Left lung (tissue), 10 donors: ENCODE measurements around the gene DHRSX. TPM values are rescaled to one million over a fixed set of nuclear protein-coding genes. Genes with fewer than 3 reads are reported as not detected.

Source experiments
- ATAC-seq: fragments of 200-7000 bp; cut with Tn5 transposase; one replicate; pipeline ENCODE4 v1.9.1; 2020; ENCODE audit warnings: moderate library complexity
- DNase-seq, 4 donors: peaks; one replicate each; pipeline ENCODE4 v3.0.0-alpha.2; 2013 to 2020
- H3K27ac ChIP-seq, 2 donors: fragments of 200-600 bp; sonication (generic) in 1 of 2; one replicate each; pipeline versions ENCODE4 v1.5.0 to v1.8.0; 2020 to 2021
- H3K27me3 ChIP-seq, 2 donors: fragments of 200-600 bp; sonication (generic) in 1 of 2; one replicate each; pipeline versions ENCODE4 v1.5.0 to v1.8.0; 2020 to 2021
- H3K36me3 ChIP-seq, 2 donors: fragments of 200-600 bp; sonication (generic) in 1 of 2; one replicate each; pipeline versions ENCODE4 v1.5.0 to v1.8.0; 2020 to 2021
- H3K4me1 ChIP-seq, 2 donors: fragments of 200-600 bp; one replicate each; pipeline ENCODE4 v1.8.0; 2021
- H3K4me3 ChIP-seq, 2 donors: fragments of 200-600 bp; sonication (generic) in 1 of 2; one replicate each; pipeline versions ENCODE4 v1.5.0 to v1.8.0; 2020 to 2021; ENCODE audit warnings: mild to moderate bottlenecking in 1 of 2
- H3K9me3 ChIP-seq, 2 donors: fragments of 200-600 bp; sonication (generic) in 1 of 2; one replicate each; pipeline versions ENCODE4 v1.5.0 to v1.8.0; 2020 to 2021
- intact Hi-C, 2 donors: fragments of 100-400 bp; cut with DNase I; formaldehyde crosslinking; loops; one replicate each; pipeline versions ENCODE4 v1.11.2 to v1.14.2; 2022
- polyA plus RNA-seq, 6 donors: library from polyadenylated mRNA; unstranded; fragments of 120-200 nt; gene quantifications; one replicate each; pipeline ENCODE4 v1.2.1, GENCODE V29; 2013; ENCODE audit not compliant: insufficient read length in 6 of 6
- total RNA-seq, 2 donors: library from RNA; stranded (reverse); fragmentation: NEBNext Ultra II Directional; extraction: Animal tissue kit (Norgen Biotek cat#: 25700); gene quantifications; one replicate each; pipeline ENCODE4 v1.2.1, GENCODE V29; 2021
- TF ChIP-seq, protein P1 (sequence below), 2 donors: fragments of 200-600 bp; sonication (generic) in 1 of 2; IDR thresholded peaks; one replicate each; pipeline versions ENCODE4 v1.5.0 to v1.8.0; 2021; ENCODE audit warnings: antibody characterized with exemption in 2 of 2
- donor health status: DM: no; HTN: yes; CAD: no.
- donor health status: DM: no; HTN: no; CAD: no.

DHRSX gene
- total and polyA plus RNA-seq, 8 donors = 20.2 to 31.5 (median 26.8) TPM

DNA sequence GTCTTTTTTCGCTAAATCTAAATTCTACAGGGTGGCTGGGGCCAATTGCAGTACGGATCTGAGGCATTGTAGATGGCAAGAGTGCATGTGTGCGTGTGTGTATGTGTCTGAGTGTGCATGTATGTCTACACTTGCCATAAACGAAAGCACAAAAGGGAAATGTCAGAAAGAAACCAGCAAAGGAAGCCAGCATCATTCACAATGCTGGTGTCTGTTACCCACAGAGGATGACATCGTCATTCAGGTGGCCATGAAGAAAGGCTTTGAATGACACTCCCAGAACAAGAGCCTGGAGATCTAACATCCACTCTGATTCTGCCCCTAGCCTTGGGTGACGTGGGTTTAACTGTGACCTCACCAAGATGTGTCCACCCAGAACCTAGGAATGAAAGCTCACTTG lies 124.6 kb downstream of the DHRSX start:
- ATAC-seq = no peak
- Histone ChIP-seq H3K4me3 (no peak overlapping the region), H3K9me3 (no peaks in the 10 kb centered on the region), H3K4me1 (no peaks in the 10 kb centered on the region), H3K36me3 (peaks cover 0 to 6% of the 10 kb centered on the region in 2 donors), H3K27me3 (no peaks in the 10 kb centered on the region), H3K27ac (no peak overlapping the region)
- no peak for DNase-seq
- intact Hi-C loops = no loop called here
- TF ChIP-seq, protein P1, sequence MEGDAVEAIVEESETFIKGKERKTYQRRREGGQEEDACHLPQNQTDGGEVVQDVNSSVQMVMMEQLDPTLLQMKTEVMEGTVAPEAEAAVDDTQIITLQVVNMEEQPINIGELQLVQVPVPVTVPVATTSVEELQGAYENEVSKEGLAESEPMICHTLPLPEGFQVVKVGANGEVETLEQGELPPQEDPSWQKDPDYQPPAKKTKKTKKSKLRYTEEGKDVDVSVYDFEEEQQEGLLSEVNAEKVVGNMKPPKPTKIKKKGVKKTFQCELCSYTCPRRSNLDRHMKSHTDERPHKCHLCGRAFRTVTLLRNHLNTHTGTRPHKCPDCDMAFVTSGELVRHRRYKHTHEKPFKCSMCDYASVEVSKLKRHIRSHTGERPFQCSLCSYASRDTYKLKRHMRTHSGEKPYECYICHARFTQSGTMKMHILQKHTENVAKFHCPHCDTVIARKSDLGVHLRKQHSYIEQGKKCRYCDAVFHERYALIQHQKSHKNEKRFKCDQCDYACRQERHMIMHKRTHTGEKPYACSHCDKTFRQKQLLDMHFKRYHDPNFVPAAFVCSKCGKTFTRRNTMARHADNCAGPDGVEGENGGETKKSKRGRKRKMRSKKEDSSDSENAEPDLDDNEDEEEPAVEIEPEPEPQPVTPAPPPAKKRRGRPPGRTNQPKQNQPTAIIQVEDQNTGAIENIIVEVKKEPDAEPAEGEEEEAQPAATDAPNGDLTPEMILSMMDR (IDR thresholded peaks at IDR 0.05) = no peak

DNA sequence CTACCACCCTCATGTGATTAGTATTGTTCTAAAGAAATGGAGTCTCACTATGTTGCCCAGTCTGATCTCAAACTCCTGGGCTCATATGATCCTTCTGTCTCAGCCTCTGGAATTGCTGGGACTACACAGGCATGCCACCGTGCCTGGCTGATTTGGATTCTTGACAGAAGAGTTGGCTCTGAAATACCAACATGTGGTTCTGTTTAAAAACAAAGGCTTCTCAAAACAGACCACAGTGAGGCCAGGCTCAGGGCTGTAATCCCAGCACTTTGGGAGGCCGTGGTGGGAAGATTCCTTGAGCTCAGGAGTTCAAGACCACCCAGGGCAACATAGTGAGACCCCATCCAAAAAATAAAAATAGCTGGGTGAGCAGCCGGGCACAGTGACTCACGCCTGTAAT lies 126.7 kb downstream of the DHRSX start:
- Histone ChIP-seq H3K4me3 (no peak overlapping the region), H3K4me1 (no peaks in the 10 kb centered on the region), H3K36me3 (peaks cover 0 to 11% of the 10 kb centered on the region in 2 donors), H3K27ac (no peak overlapping the region), H3K9me3 (no peaks in the 10 kb centered on the region), H3K27me3 (no peaks in the 10 kb centered on the region)
- ATAC-seq (no peak), DNase-seq (no peak)
- intact Hi-C loops = no loop called here
- TF ChIP-seq, protein P1 (IDR thresholded peaks at IDR 0.05) = no peak

DNA sequence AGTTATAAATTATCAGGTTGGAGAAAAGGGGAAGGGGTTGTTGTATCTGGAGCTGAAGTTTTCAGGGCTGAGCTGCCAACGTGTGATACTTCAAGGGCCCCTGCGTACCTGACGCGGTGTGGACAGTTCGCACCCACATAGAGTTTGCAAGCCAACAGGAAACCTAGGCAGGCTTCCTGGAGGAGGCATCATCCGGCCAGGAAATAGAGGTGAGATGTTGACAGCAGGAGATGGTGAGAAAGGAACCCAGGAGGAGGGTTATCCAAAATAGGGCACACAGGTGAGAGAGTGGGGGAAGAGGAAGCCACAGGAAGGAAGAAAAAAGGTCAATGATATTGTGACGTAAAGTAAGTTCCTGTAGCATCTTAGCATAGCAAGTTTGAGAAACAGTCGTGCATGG lies 127.2 kb downstream of the DHRSX start:
- intact Hi-C loops = no loop called here

DNA sequence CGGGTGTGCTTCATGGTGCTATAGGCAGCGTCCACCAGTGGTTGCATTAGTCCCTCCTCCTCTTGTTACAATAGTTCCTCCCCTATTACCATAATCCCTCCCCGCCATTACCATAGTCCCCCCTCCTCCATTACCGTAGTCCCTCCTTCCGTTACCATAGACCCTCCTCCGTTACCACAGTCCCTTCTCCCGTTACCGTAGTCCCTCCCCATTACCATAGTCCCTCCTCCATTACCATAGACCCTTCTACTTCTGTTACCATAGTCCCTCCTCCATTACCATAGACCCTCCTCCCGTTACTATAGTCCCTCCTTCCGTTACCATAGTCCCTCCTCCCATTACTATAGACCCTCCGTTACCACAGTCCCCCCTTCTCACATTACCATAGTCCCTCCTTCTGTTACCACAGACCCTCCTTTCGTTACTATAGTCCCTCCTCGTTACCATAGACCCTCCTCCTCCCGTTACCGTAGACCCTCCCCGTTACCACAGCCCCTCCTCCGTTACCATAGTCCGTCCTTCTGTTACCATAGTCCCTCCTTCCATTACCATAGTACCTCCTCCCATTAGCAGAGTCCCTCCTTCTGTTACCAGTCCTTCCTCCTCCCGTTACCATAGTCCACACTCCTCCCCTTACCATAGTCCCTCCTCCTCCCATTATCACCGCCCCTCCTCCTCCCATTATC lies 129.6 kb downstream of the DHRSX start:
- DNase-seq (peak in 1 of 4 donors; percentile 38), ATAC-seq (no peak)
- TF ChIP-seq, protein P1 (IDR thresholded peaks at IDR 0.05) = no peak
- Histone ChIP-seq H3K27ac (no peak overlapping the region), H3K4me1 (no peaks in the 10 kb centered on the region), H3K4me3 (no peak overlapping the region), H3K36me3 (peaks cover 0 to 5% of the 10 kb centered on the region in 2 donors), H3K27me3 (no peaks in the 10 kb centered on the region), H3K9me3 (no peaks in the 10 kb centered on the region)
- intact Hi-C loops = no loop called here

More for the DNA sequence above, 127.2 kb downstream of the DHRSX start:
- TF ChIP-seq, protein P1 (IDR thresholded peaks at IDR 0.05) = no peak
- peaks cover 0 to 11% of the 10 kb centered on the region in 2 donors for H3K36me3 ChIP-seq
- H3K4me1 ChIP-seq = no peaks in the 10 kb centered on the region
- H3K27me3 ChIP-seq = no peaks in the 10 kb centered on the region
- H3K27ac ChIP-seq = no peak overlapping the region
- ATAC-seq (no peak), DNase-seq (no peak)
- H3K9me3 ChIP-seq = no peaks in the 10 kb centered on the region
- no peak overlapping the region for H3K4me3 ChIP-seq

DNA sequence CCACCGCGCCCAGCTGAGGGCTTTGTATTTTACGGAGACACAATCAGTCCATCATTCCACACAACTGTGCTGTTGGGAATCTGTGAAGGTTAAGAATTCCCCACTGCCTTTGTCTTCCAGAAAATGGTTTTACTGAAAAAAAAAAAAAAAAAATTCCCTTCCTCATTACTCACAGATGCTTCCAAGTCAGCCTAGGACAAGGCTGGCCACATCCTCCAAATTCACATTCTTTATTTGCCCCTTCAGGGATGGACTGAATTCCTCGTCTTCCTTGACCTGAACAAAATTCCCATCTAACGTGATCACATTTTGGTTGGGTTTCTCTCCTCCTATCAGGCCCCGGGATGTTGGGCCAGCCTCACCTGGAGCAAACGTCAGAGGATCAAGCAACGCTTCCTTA lies 130.3 kb downstream of the DHRSX start:
- Histone ChIP-seq H3K4me1 (no peaks in the 10 kb centered on the region), H3K36me3 (peaks cover 0 to 5% of the 10 kb centered on the region in 2 donors), H3K27me3 (no peaks in the 10 kb centered on the region), H3K9me3 (no peaks in the 10 kb centered on the region), H3K4me3 (no peak overlapping the region), H3K27ac (no peak overlapping the region)
- intact Hi-C loops = no loop called here
- DNase-seq (no peak), ATAC-seq (no peak)
- TF ChIP-seq, protein P1 (IDR thresholded peaks at IDR 0.05) = no peak
